SKM-1 (cell line): ENCODE results near the gene PTPRT.
"Not testable (repeated sequence)": the region's sequence is repeated elsewhere in the genome, so short reads cannot be mapped to it uniquely, and the experiment has no call there.

Experiments used
- DNase-seq: peaks from one replicate; lab custom pipeline; 2025; ENCODE audit not compliant: unreplicated experiment; lab: John Stamatoyannopoulos, UW

The PTPRT gene

DNA sequence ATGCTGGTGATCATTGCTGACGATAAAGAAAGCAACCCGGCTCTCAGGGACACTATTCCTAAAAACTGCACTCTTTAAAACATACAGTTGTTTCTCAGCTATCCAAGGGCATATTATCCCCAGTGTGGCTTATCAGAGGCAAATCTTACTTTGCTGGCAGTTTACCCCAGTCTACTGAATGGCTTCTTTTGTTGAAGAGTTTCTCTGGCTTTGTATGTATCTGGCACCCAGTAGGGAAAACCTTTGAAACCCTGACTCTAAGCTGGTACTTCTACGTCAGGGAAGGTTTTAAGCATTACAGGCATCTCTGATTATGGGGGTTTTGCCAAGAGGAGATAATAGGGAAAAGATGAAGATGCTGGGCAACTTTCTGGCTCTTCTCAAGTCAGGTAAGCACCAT, 933.9 kb downstream of the PTPRT start:
- no peak for DNase-seq

DNA sequence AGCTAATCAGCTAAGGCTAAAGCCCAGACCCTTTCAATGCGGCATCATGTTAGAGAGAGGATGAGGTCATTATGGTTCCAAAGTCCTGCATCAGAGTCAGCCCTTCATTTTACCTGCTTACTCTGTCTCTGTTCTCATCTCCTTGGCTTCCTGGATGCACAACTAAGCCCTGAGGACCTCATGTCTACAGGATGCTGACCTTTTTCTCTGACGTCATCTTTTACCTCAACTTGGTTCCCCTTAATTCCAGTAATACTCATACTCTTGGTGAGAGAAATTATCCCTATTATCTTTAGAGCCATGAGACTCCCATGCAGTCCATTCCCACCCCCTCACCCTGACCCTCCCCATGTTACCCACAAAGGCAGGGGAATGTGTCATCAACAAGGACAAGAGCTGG, 935.0 kb downstream of the PTPRT start:
- DNase-seq = no peak

DNA sequence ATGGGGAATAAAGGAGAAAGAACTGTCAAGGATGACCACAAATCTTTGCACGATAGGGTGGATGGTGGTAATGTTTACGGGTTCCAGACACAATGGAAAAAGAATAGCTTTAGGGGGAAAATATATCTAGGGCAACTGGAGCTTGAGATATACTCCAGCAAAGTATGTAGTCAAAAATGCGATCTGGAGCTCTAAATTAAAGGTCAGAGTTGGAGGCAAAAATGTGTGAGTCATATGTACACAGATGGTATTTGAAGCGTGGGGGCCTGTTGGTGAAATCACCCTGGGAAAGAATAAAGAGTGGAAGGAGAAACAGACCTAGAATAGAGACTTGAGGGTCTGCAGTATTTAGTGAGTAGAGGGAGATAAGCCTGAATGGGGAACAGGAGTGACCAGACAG, 937.6 kb downstream of the PTPRT start:
- no peak for DNase-seq

GRCh38 chr20:42218621-42219374, 970.9 kb downstream of the PTPRT start:
- no peak for DNase-seq

- DNase-seq = no peak
These were observed 975.6 kb downstream of the PTPRT start for GRCh38 chr20:42214074-42214473.

DNA sequence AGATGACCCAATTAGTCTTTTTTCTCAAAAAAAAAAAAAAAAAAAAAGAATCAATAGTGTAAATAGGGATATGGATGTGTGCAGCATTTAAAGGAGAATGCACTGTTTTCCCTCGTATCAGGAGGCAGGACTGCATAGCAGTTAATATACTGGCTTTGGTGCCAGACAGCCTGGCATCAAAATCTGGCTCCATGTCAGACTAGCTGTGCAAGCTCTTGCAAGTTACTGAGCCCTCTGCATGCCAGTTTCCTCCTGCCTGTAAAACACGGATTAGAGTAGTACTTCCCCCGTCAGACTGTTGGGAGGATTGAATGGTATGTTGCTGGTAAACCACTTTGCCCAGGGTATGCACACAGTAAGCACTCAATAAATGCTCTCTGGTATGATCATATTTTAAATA, 977.3 kb downstream of the PTPRT start:
- DNase-seq = no peak

DNA sequence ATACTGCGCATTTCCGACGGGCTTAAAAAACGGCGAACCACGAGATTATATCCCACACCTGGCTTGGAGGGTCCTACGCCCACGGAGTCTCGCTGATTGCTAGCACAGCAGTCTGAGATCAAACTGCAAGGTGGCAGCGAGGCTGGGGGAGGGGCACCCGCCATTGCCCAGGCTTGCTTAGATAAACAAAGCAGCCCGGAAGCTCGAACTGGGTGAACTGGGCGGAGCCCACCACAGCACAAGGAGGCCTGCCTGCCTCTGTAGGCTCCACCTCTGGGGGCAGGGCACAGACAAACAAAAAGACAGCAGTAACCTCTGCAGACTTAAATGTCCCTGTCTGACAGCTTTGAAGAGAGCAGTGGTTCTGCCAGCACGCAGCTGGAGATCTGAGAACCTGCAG, 983.1 kb downstream of the PTPRT start:
- not testable (repeated sequence) for DNase-seq

GRCh38 chr20:42204109-42204660, 985.5 kb downstream of the PTPRT start:
- DNase-seq = no peak

- no peak for DNase-seq
These were observed 992.1 kb downstream of the PTPRT start for GRCh38 chr20:42197599-42197998.

- no peak for DNase-seq
These were observed 996.6 kb downstream of the PTPRT start for GRCh38 chr20:42193119-42193518.

GRCh38 chr20:42192321-42192720, 997.4 kb downstream of the PTPRT start:
- no peak for DNase-seq

DNA sequence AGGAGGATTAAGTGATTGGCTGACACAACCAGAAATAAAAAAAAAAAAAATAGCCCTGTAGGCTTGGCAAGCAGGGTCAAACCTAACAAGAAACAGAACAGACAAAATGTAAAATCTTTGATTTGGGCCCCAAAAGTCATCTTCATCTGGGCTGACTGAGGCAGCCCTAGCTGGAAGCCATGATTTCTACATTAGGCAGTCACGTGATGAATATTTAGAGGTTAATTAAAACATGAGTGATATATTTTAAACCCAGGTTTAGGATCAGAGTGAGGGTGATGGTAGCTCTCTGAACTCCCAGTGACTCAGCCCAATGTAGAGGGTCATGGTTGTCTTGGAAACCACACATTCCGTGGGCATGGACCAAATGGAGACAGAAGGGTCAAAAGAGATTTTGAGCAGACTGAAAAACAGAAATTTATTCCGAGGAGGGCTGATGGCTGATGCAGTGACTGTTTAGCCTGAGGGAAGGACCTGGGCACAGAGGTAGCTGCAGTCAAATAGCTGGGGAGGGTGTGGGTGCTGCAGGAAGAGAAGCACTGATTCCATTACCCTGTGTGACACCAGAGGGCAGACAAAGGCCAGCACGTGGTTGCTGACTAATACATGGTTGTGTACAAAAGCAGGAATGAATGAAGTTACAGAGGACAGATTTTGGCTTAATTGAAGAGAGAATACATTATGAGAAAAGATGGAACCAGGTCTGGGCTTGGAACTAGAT, 998.4 kb downstream of the PTPRT start:
- DNase-seq = no peak

- no peak for DNase-seq
These were observed 999.6 kb downstream of the PTPRT start for GRCh38 chr20:42190084-42190483.

- no peak for DNase-seq
These were observed 1003.4 kb downstream of the PTPRT start for GRCh38 chr20:42186337-42186736.

- DNase-seq = no peak
These were observed 1006.6 kb downstream of the PTPRT start for GRCh38 chr20:42183147-42183546.

- no peak for DNase-seq
These were observed 1008.6 kb downstream of the PTPRT start for GRCh38 chr20:42181064-42181463.

DNA sequence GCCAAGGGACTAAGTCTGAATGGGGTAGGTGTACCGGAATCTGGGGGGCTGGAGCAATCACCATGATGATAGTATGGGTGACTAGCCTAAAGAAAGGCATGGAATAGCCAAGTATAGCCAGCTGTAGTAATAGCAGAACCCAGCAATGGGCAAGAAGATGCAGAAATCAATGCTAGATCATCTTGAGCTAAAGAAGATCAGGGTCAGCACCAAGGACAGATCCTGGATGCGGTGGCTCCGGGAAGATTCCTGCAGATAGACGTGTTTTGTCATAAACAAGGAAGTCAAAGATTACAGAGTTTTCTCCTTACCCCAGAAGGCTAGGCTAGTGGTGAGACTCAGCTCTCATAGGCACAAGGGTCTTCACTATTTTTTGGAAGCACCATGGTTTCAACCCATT, 1009.9 kb downstream of the PTPRT start:
- no peak for DNase-seq

GRCh38 chr20:42173440-42173839, 1016.3 kb downstream of the PTPRT start:
- DNase-seq = no peak

- no peak for DNase-seq
These were observed 1025.4 kb downstream of the PTPRT start for GRCh38 chr20:42164121-42164890.

DNA sequence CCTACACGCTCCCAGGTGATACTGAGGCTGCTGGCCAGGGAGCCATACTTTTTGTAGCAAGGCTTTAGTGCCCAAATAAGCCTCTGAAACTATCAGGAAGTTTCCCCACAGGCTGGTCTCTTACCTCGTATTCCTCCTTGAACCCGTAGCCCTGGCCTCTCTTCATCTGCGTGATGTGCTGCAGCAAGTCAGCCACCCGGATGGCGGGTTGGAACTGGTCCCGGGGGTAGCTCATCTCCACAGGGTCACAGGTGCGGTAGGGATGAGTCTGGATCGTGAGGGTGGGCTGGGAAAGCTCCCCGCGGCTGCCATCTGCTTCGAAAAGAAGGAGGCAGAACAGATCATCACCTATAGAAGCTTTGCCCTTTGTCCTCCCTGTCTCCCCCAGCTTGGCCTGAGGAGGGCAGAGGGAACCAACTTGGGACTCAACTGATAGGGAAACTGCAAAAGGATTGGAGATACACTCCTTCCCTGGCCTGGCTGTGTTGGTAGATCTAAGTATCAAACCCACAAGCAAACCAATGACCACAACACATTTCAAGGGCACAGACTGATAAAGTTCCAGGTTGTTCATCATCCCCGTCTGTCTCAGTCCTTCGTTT, 1028.4 kb downstream of the PTPRT start:
- no peak for DNase-seq

DNA sequence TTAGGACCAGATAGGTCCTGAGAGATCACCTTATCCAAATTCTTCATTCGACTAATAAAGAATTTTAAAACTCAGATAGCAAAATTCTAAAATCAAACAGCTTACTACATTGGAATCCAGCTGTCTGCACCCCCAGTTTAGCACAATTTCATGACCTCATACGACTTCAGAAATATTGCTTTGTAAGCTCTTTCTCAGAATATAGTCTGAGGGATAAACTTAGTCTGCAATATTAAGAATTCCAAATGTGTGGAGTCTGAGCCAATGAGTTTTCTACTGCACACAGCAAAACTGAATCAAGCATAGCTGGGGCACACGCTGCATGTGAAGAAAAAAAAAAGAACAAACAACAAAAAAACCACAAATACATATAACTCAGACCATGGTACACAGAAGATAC, 1029.9 kb downstream of the PTPRT start:
- no peak for DNase-seq
